Keratinocyte (primary cell): Measurements from ENCODE around the gene SOCS1. TPM values are rescaled to one million over a fixed set of nuclear protein-coding genes. Genes with fewer than 3 reads are reported as not detected.

ENCODE experiments used
- DNase-seq: peaks from one replicate; pipeline ENCODE4 v3.0.0-alpha.2; 2011; ENCODE audit warnings: low read depth, missing footprints, low spot score
- FAIRE-seq: peaks from 2 replicates; lab custom pipeline; 2011; peaks lifted over from hg19 to GRCh38; lab: Jason Lieb, UNC
- H2AFZ ChIP-seq: 2 replicates; pipeline ENCODE4 v1.6.0; 2012; ENCODE audit warnings: low read length, control low read depth, inconsistent platforms; ENCODE audit not compliant: control insufficient read depth
- H3K27ac ChIP-seq: 2 replicates; pipeline ENCODE4 v1.5.1; 2011; ENCODE audit warnings: low read length; ENCODE audit not compliant: control insufficient read depth, insufficient read depth
- H3K27me3 ChIP-seq: 3 replicates; pipeline ENCODE4 v1.6.0; 2011; ENCODE audit warnings: low read length; ENCODE audit not compliant: control insufficient read depth, insufficient read depth; ENCODE audit errors: extremely low read depth
- H3K36me3 ChIP-seq, 2 experiments: 2 replicates in 1 of 2; 3 replicates in 1 of 2; pipeline ENCODE4 v1.5.1; 2011; ENCODE audit warnings: low read length in 2 of 2, mild to moderate bottlenecking in 1 of 2; ENCODE audit not compliant: control insufficient read depth in 2 of 2, insufficient read depth in 2 of 2; ENCODE audit errors: extremely low read depth in 1 of 2
- H3K4me1 ChIP-seq: 3 replicates; pipeline ENCODE4 v1.5.1; 2011; ENCODE audit warnings: low read length; ENCODE audit not compliant: control insufficient read depth, insufficient read depth; ENCODE audit errors: extremely low read depth
- H3K4me2 ChIP-seq: 3 replicates; pipeline ENCODE4 v1.6.0; 2011; ENCODE audit warnings: low read depth, low read length; ENCODE audit not compliant: control insufficient read depth, insufficient read depth; ENCODE audit errors: extremely low read depth
- H3K4me3 ChIP-seq, 3 experiments: fragments of 200-600 bp in 1 of 3; sonication (generic) in 1 of 3; 2 replicates in 2 of 3; 3 replicates in 1 of 3; pipeline ENCODE4 v1.5.1; 2011 to 2016; ENCODE audit warnings: low read length in 3 of 3, mild to moderate bottlenecking in 3 of 3, control low read depth in 2 of 3, inconsistent platforms in 1 of 3, low read depth in 1 of 3, mixed read lengths in 1 of 3, mixed run types in 1 of 3, moderate library complexity in 1 of 3; ENCODE audit not compliant: control insufficient read depth in 2 of 3, insufficient read depth in 2 of 3; ENCODE audit errors: extremely low read depth in 1 of 3
- H3K79me2 ChIP-seq: 2 replicates; pipeline ENCODE4 v1.6.0; 2012; ENCODE audit warnings: low read length; ENCODE audit not compliant: control insufficient read depth, insufficient read depth
- H3K9ac ChIP-seq: 3 replicates; pipeline ENCODE4 v1.6.0; 2011; ENCODE audit warnings: low read length; ENCODE audit not compliant: control insufficient read depth, insufficient read depth; ENCODE audit errors: extremely low read depth
- H3K9me1 ChIP-seq: 3 replicates; pipeline ENCODE4 v1.6.0; 2011; ENCODE audit warnings: low read length; ENCODE audit not compliant: control insufficient read depth, insufficient read depth; ENCODE audit errors: extremely low read depth
- H3K9me3 ChIP-seq: 2 replicates; pipeline ENCODE4 v1.5.1; 2012; ENCODE audit warnings: low read depth, low read length; ENCODE audit not compliant: control insufficient read depth
- H4K20me1 ChIP-seq: 3 replicates; pipeline ENCODE4 v1.6.0; 2011; ENCODE audit warnings: low read length; ENCODE audit not compliant: control insufficient read depth, insufficient read depth; ENCODE audit errors: extremely low read depth
- CTCF ChIP-seq, 3 experiments: IDR thresholded peaks in 1 of 3; conservative IDR thresholded peaks in 1 of 3; optimal IDR thresholded peaks in 1 of 3; 2 replicates in 2 of 3; 3 replicates in 1 of 3; pipeline versions ENCODE3 to v1.5.1; 2011; ENCODE audit warnings: low read length in 3 of 3, mild to moderate bottlenecking in 3 of 3, moderate library complexity in 2 of 3, control low read depth in 1 of 3, inconsistent platforms in 1 of 3; ENCODE audit not compliant: insufficient read depth in 2 of 3; ENCODE audit errors: extremely low read depth in 1 of 3
- EZH2 ChIP-seq: IDR thresholded peaks from one replicate; pipeline ENCODE4 v1.6.1; 2012; ENCODE audit warnings: inconsistent platforms, mild to moderate bottlenecking, low read length, moderate library complexity
- dilution Hi-C: fragments of 300-500 bp; cut with MboI; formaldehyde crosslinking; loops from one replicate; pipeline ENCODE4 v1.7.0; 2020; ENCODE audit warnings: low sequenced_read_pairs; ENCODE audit not compliant: extremely low pct_ligation_motif_present
- polyA plus RNA-seq, 5 experiments: library from polyadenylated mRNA; depleted of rRNA in 3 of 5; stranded (reverse) in 3 of 5; stranded (forward) in 1 of 5; unstranded in 1 of 5; fragments of >200 nt; gene quantifications; 1 replicate in 1 of 5; 2 replicates in 3 of 5; 3 replicates in 1 of 5; pipeline versions ENCODE4 v1.2.1 to v1.2.3, GENCODE V29; 2011 to 2012; ENCODE audit warnings: missing spikeins in 2 of 5, low read depth in 1 of 5, low replicate concordance in 1 of 5

The SOCS1 gene
- polyA plus RNA-seq, 1 donor (not counting 4 experiments of a cell fraction or from before 2014, with no cell fraction given): 0.98 TPM

- H3K27me3 ChIP-seq: no peaks in the 10 kb centered on the region
- dilution Hi-C loops: no loop called here
Observed at GRCh38 chr16:11240636-11241473, 15.1 kb downstream of the SOCS1 start.

GRCh38 chr16:11239644-11240632, 16.1 kb downstream of the SOCS1 start:
- no peak overlapping the region for H3K27ac ChIP-seq
- dilution Hi-C loops: no loop called here
- DNase-seq: no peak
- no peaks in the 10 kb centered on the region for H3K27me3 ChIP-seq
- H3K79me2 ChIP-seq: no peaks in the 10 kb centered on the region
- H3K9ac ChIP-seq: no peak overlapping the region
- no peak overlapping the region for H3K4me3 ChIP-seq
- TF ChIP-seq CTCF (optimal IDR thresholded peaks at IDR 0.05 in 1 of 3, IDR thresholded peaks at IDR 0.05 in 1 of 3, conservative IDR thresholded peaks at IDR 0.05 in 1 of 3; ENCODE audit: extremely low read depth in 1 of 3, insufficient read depth in 2 of 3, low read length in 3 of 3) (no peak), EZH2 (no peak)
- no peak overlapping the region for H2AFZ ChIP-seq
- no peaks in the 10 kb centered on the region for H4K20me1 ChIP-seq
- no peaks in the 10 kb centered on the region for H3K36me3 ChIP-seq
- H3K4me2 ChIP-seq: no peak overlapping the region
- no peaks in the 10 kb centered on the region for H3K9me1 ChIP-seq
- no peak for FAIRE-seq
- no peaks in the 10 kb centered on the region for H3K4me1 ChIP-seq
- H3K9me3 ChIP-seq: no peaks in the 10 kb centered on the region

More at GRCh38 chr16:11240636-11241473, 15.1 kb downstream of the SOCS1 start:
- H3K79me2 ChIP-seq: no peaks in the 10 kb centered on the region
- no peaks in the 10 kb centered on the region for H4K20me1 ChIP-seq
- H2AFZ ChIP-seq: no peak overlapping the region
- H3K4me1 ChIP-seq: no peaks in the 10 kb centered on the region
- no peaks in the 10 kb centered on the region for H3K9me1 ChIP-seq
- H3K4me2 ChIP-seq: no peak overlapping the region
- no peak overlapping the region for H3K9ac ChIP-seq
- H3K27ac ChIP-seq: no peak overlapping the region
- no peaks in the 10 kb centered on the region for H3K9me3 ChIP-seq
- H3K36me3 ChIP-seq: no peaks in the 10 kb centered on the region
- DNase-seq: no peak
- TF ChIP-seq EZH2 (no peak), CTCF (optimal IDR thresholded peaks at IDR 0.05 in 1 of 3, IDR thresholded peaks at IDR 0.05 in 1 of 3, conservative IDR thresholded peaks at IDR 0.05 in 1 of 3; ENCODE audit: extremely low read depth in 1 of 3, insufficient read depth in 2 of 3, low read length in 3 of 3) (no peak)
- no peak for FAIRE-seq
- H3K4me3 ChIP-seq: no peak overlapping the region
